DOHH2 (cell line): Measurements from ENCODE around the gene TIMP3.

Experiments used
- EZH2phosphoT487 ChIP-seq: fragments of 200-600 bp; sonication (generic); IDR thresholded peaks from 2 replicates; pipeline ENCODE4 v1.6.1; 2017; ENCODE audit warnings: borderline replicate concordance, mild to moderate bottlenecking, antibody characterized with exemption, low read length, moderate library complexity, mixed read lengths
- TF ChIP-seq, protein P1 (sequence below): fragments of 200-600 bp; sonication (generic); IDR thresholded peaks from one replicate; pipeline ENCODE4 v1.5.1; 2014; ENCODE audit warnings: antibody characterized with exemption, mild to moderate bottlenecking, low read depth, low read length; ENCODE audit not compliant: poor library complexity, severe bottlenecking

DNA sequence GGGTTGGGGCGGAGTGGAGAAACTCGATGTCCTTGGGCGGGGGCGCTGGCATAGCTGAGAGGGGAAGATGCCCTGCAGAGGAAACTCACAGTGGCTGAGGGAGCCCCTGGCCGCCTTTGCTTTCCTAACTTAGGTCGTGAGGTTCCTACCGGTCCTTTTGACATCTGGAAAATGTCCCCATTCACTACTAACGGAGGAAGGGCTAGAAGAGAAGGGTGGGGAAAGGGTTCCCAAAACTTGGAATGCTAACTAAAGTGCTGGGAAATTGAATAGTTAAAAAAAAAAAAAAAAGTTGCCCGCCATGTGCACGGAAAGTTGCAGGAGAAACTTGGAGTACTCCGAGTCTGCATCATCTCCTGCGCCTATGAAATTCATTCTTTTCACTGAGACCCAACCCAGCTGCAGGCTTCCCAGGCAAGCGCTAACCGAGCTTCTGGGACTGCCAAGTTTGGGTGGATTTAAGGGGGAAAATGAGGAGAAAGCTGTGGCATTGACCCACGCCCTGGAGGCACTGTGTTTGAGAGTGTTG is 796 bp downstream of the TIMP3 start:
- TF ChIP-seq, protein P1, sequence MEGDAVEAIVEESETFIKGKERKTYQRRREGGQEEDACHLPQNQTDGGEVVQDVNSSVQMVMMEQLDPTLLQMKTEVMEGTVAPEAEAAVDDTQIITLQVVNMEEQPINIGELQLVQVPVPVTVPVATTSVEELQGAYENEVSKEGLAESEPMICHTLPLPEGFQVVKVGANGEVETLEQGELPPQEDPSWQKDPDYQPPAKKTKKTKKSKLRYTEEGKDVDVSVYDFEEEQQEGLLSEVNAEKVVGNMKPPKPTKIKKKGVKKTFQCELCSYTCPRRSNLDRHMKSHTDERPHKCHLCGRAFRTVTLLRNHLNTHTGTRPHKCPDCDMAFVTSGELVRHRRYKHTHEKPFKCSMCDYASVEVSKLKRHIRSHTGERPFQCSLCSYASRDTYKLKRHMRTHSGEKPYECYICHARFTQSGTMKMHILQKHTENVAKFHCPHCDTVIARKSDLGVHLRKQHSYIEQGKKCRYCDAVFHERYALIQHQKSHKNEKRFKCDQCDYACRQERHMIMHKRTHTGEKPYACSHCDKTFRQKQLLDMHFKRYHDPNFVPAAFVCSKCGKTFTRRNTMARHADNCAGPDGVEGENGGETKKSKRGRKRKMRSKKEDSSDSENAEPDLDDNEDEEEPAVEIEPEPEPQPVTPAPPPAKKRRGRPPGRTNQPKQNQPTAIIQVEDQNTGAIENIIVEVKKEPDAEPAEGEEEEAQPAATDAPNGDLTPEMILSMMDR = no peak
- TF ChIP-seq EZH2phosphoT487 = no peak
